ENCODE data around the gene EFHD2.

GRCh38 chr1:15476927-15477326 lies 67.2 kb downstream of the EFHD2 start:
- TF ChIP-seq CTCF (IDR thresholded peaks at IDR 0.05; ENCODE audit: insufficient read depth, low read depth, low read length) (no peak), EZH2 (IDR thresholded peaks at IDR 0.05; ENCODE audit: insufficient read depth, low read length) (no peak)
